Endothelial cell (in vitro differentiated cells): ENCODE data around the gene PC. TPM values are rescaled to one million over a fixed set of nuclear protein-coding genes. Genes with fewer than 3 reads are reported as not detected.

Experiments used
- DNase-seq: peaks from one replicate; pipeline ENCODE4 v3.0.0; 2021; ENCODE audit warnings: low spot score
- H3K27ac Mint-ChIP-seq: one replicate; pipeline ENCODE4 v1.8.0; 2021; ENCODE audit warnings: mixed read lengths, inconsistent platforms; ENCODE audit not compliant: unreplicated experiment
- H3K27me3 Mint-ChIP-seq: one replicate; pipeline ENCODE4 v1.8.0; 2021; ENCODE audit warnings: mild to moderate bottlenecking, moderate library complexity, mixed read lengths, inconsistent platforms; ENCODE audit not compliant: unreplicated experiment
- H3K36me3 Mint-ChIP-seq: one replicate; pipeline ENCODE4 v1.8.0; 2021; ENCODE audit warnings: mild to moderate bottlenecking, low read depth, mixed read lengths, inconsistent platforms; ENCODE audit not compliant: unreplicated experiment
- H3K4me1 Mint-ChIP-seq: one replicate; pipeline ENCODE4 v1.8.0; 2021; ENCODE audit warnings: mild to moderate bottlenecking, mixed read lengths, inconsistent platforms; ENCODE audit not compliant: unreplicated experiment
- H3K4me3 Mint-ChIP-seq: one replicate; pipeline ENCODE4 v1.8.0; 2021; ENCODE audit warnings: mild to moderate bottlenecking, mixed read lengths, inconsistent platforms; ENCODE audit not compliant: unreplicated experiment
- H3K9me3 Mint-ChIP-seq: one replicate; pipeline ENCODE4 v1.8.0; 2021; ENCODE audit warnings: mixed read lengths, inconsistent platforms; ENCODE audit not compliant: unreplicated experiment
- CTCF ChIP-seq: fragments of 200-600 bp; sonication (generic); IDR thresholded peaks from one replicate; pipeline ENCODE4 v1.5.0; 2021; ENCODE audit warnings: antibody characterized with exemption; ENCODE audit not compliant: unreplicated experiment
- total RNA-seq: library from RNA; stranded (reverse); fragmentation: NEBNext Ultra II Directional; extraction: Animal tissue kit (Norgen Biotek cat#: 25700); gene quantifications from one replicate; pipeline ENCODE4 v1.2.1, GENCODE V29; 2021; ENCODE audit not compliant: unreplicated experiment

PC gene
- total RNA-seq, 1 donor from 2014 or later = 5.8 TPM

DNA sequence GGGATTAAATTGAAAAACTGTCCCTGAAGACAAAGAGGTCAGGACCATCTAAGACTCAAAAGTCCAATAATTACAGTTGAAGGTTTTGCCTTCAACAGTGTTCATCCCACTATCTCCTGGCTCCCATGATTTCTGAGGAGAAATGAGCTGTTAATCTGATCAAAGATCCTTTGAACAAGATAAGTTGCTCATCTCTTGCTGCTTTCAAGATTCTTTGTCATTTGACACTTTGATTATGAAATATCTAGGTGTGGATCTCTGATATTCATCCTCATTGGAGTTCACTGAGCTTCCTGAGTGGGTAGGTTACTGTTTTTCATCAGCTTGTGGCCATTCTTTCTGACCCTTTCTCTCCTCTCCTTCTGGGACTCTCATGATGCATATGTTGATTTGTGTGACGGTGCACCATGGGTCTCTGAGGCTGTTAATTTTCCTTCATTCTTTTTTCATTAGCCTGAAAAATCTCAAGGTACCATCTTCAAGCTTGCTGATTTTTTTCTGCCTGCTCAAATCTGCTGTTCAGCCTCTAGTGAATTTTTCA is 20.9 kb downstream of the PC start:
- no peak for TF ChIP-seq CTCF
- Mint-ChIP-seq H3K9me3 (no peaks in the 10 kb centered on the region), H3K36me3 (no peaks in the 10 kb centered on the region)

GRCh38 chr11:66936311-66936711 is 21.9 kb downstream of the PC start:
- Mint-ChIP-seq H3K36me3 (no peaks in the 10 kb centered on the region), H3K27me3 (no peaks in the 10 kb centered on the region), H3K4me3 (no peak overlapping the region), H3K4me1 (no peaks in the 10 kb centered on the region), H3K27ac (no peak overlapping the region), H3K9me3 (no peaks in the 10 kb centered on the region)
- DNase-seq = no peak
- TF ChIP-seq CTCF = no peak

More for the DNA sequence above, 20.9 kb downstream of the PC start:
- H3K4me3 Mint-ChIP-seq = no peak overlapping the region
- H3K27me3 Mint-ChIP-seq = no peaks in the 10 kb centered on the region
- no peak for DNase-seq
- H3K4me1 Mint-ChIP-seq = no peaks in the 10 kb centered on the region
- H3K27ac Mint-ChIP-seq = no peak overlapping the region

DNA sequence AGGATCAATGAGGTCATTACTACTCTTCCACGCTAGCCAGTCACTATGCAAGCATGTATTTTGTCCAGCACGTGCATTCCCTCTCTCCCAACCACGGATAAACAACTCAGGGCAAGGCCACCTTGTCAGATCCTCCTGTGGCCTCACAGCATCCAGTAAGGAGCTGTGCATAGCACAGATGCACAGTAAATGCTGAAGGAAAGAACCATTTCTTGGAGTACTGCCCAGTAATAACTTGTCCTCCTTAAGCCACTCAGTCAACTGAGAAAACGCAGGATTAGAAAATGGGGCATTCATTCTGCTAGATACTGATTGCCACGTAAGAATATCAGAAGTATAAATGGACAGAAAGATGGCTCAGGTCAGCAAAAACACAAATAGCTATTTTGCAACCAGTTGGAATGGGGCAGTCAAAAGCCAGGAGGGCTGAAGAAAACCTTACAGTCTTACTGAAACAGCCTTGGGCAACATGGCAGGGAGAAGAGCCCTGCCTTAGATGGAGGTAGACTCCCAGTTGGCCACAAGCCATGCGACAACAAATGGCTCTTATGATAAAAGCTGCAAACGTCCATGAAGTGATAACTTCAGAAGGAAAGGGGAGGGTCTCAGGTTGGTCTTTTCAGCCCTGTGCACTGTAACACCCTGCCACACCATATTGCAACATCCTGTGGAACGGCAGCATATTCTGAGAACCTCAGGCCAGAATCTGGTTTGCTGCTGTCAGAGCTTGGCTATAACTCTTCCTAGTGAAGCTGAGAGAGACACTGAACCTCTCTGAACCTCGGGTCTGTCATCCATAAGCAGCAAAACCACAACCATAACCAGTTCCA is 23.0 kb downstream of the PC start:
- no peaks in the 10 kb centered on the region for H3K4me1 Mint-ChIP-seq
- no peak overlapping the region for H3K27ac Mint-ChIP-seq
- H3K9me3 Mint-ChIP-seq = no peaks in the 10 kb centered on the region
- no peak for DNase-seq
- no peak overlapping the region for H3K4me3 Mint-ChIP-seq
- TF ChIP-seq CTCF = no peak
- H3K27me3 Mint-ChIP-seq = no peaks in the 10 kb centered on the region
- no peaks in the 10 kb centered on the region for H3K36me3 Mint-ChIP-seq

- Mint-ChIP-seq H3K4me1 (no peaks in the 10 kb centered on the region), H3K36me3 (no peaks in the 10 kb centered on the region), H3K4me3 (no peak overlapping the region), H3K27ac (no peak overlapping the region), H3K9me3 (no peaks in the 10 kb centered on the region), H3K27me3 (no peaks in the 10 kb centered on the region)
- no peak for DNase-seq
- no peak for TF ChIP-seq CTCF
These were observed 24.7 kb downstream of the PC start for GRCh38 chr11:66933531-66933930.

GRCh38 chr11:66932543-66932942 is 25.6 kb downstream of the PC start:
- no peak overlapping the region for H3K27ac Mint-ChIP-seq
- no peak overlapping the region for H3K4me3 Mint-ChIP-seq
- H3K4me1 Mint-ChIP-seq = no peaks in the 10 kb centered on the region
- H3K9me3 Mint-ChIP-seq = no peaks in the 10 kb centered on the region
- H3K27me3 Mint-ChIP-seq = no peaks in the 10 kb centered on the region
- no peaks in the 10 kb centered on the region for H3K36me3 Mint-ChIP-seq
- no peak for TF ChIP-seq CTCF
- no peak for DNase-seq
